ENCODE results near the gene ABCB10. TPM values are rescaled to one million over a fixed set of nuclear protein-coding genes. Genes with fewer than 3 reads are reported as not detected.
"Not testable (repeated sequence)": the region's sequence is repeated elsewhere in the genome, so short reads cannot be mapped to it uniquely, and the experiment has no call there.

The ABCB10 gene
- total RNA-seq, 1 experiment from 2014 or later, result 18.3 TPM

GRCh38 chr1:229485318-229485717 is 73.2 kb downstream of the ABCB10 start:
- H3K9me3 ChIP-seq (replicated peaks), result no peaks in the 10 kb centered on the region
- H3K27ac ChIP-seq, result no peak overlapping the region
- no peak for DNase-seq
- no peak overlapping the region for H3K4me3 ChIP-seq
- peaks cover 55% of the 10 kb centered on the region for H3K36me3 ChIP-seq
- H3K27me3 ChIP-seq, result no peaks in the 10 kb centered on the region
- no peaks in the 10 kb centered on the region; the same call in 1 of the 2 replicates for H3K4me1 ChIP-seq

- Histone ChIP-seq H3K27me3 (no peaks in the 10 kb centered on the region), H3K4me3 (no peak overlapping the region), H3K27ac (no peak overlapping the region), H3K4me1 (no peaks in the 10 kb centered on the region), H3K36me3 (peaks cover 40% of the 10 kb centered on the region), H3K9me3 (replicated peaks) (no peaks in the 10 kb centered on the region)
- DNase-seq, result no peak
These were observed 76.0 kb downstream of the ABCB10 start for GRCh38 chr1:229482511-229482910.

GRCh38 chr1:229480495-229480894 is 78.0 kb downstream of the ABCB10 start:
- no peaks in the 10 kb centered on the region for H3K27me3 ChIP-seq
- no peak overlapping the region for H3K27ac ChIP-seq
- no peaks in the 10 kb centered on the region for H3K9me3 ChIP-seq (replicated peaks)
- H3K4me1 ChIP-seq, result no peaks in the 10 kb centered on the region
- no peak overlapping the region for H3K4me3 ChIP-seq
- H3K36me3 ChIP-seq, result peaks cover 38% of the 10 kb centered on the region
- no peak for DNase-seq

- DNase-seq, result no peak
- no peaks in the 10 kb centered on the region for H3K27me3 ChIP-seq
- no peaks in the 10 kb centered on the region for H3K9me3 ChIP-seq (replicated peaks)
- H3K4me3 ChIP-seq, result no peak overlapping the region
- H3K4me1 ChIP-seq, result no peaks in the 10 kb centered on the region
- peaks cover 40% of the 10 kb centered on the region for H3K36me3 ChIP-seq
- H3K27ac ChIP-seq, result no peak overlapping the region
These were observed 78.7 kb downstream of the ABCB10 start for GRCh38 chr1:229479660-229480399.

- H3K27ac ChIP-seq, result no peak overlapping the region
- no peaks in the 10 kb centered on the region for H3K27me3 ChIP-seq
- no peaks in the 10 kb centered on the region for H3K4me1 ChIP-seq
- no peaks in the 10 kb centered on the region for H3K9me3 ChIP-seq (replicated peaks)
- H3K36me3 ChIP-seq, result peaks cover 40% of the 10 kb centered on the region
- no peak for DNase-seq
- no peak overlapping the region for H3K4me3 ChIP-seq
These were observed 79.7 kb downstream of the ABCB10 start for GRCh38 chr1:229478852-229479251.

- H3K36me3 ChIP-seq, result peaks cover 27% of the 10 kb centered on the region
- H3K9me3 ChIP-seq (replicated peaks); H3K4me1 ChIP-seq; DNase-seq; H3K27me3 ChIP-seq; H3K27ac ChIP-seq; H3K4me3 ChIP-seq: not testable (repeated sequence)
These were observed 82.6 kb downstream of the ABCB10 start for GRCh38 chr1:229475859-229476258.

GRCh38 chr1:229474509-229474908 is 84.0 kb downstream of the ABCB10 start:
- H3K4me1 ChIP-seq, result no peaks in the 10 kb centered on the region
- no peak overlapping the region for H3K27ac ChIP-seq
- peaks cover 34% of the 10 kb centered on the region for H3K36me3 ChIP-seq
- no peaks in the 10 kb centered on the region for H3K27me3 ChIP-seq
- no peaks in the 10 kb centered on the region for H3K9me3 ChIP-seq (replicated peaks)
- DNase-seq, result no peak
- no peak overlapping the region for H3K4me3 ChIP-seq

- no peak for DNase-seq
- Histone ChIP-seq H3K4me3 (no peak overlapping the region), H3K9me3 (replicated peaks) (no peaks in the 10 kb centered on the region), H3K27me3 (no peaks in the 10 kb centered on the region), H3K27ac (no peak overlapping the region), H3K4me1 (no peaks in the 10 kb centered on the region), H3K36me3 (peaks cover 41% of the 10 kb centered on the region)
These were observed 87.3 kb downstream of the ABCB10 start for GRCh38 chr1:229471175-229471574.

GRCh38 chr1:229470406-229471043 is 88.0 kb downstream of the ABCB10 start:
- DNase-seq, result no peak
- Histone ChIP-seq H3K27me3 (no peaks in the 10 kb centered on the region), H3K27ac (no peak overlapping the region), H3K36me3 (peaks cover 42% of the 10 kb centered on the region), H3K9me3 (replicated peaks) (no peaks in the 10 kb centered on the region), H3K4me3 (no peak overlapping the region), H3K4me1 (no peaks in the 10 kb centered on the region)

- Histone ChIP-seq H3K4me3 (no peak overlapping the region), H3K9me3 (replicated peaks) (no peaks in the 10 kb centered on the region), H3K27ac (no peak overlapping the region), H3K4me1 (no peaks in the 10 kb centered on the region), H3K36me3 (peaks cover 57% of the 10 kb centered on the region), H3K27me3 (no peaks in the 10 kb centered on the region)
- DNase-seq, result no peak
These were observed 91.6 kb downstream of the ABCB10 start for GRCh38 chr1:229466887-229467286.

Other genes with a start within 250 kb of the ABCB10 start
- 33.5 and 39.0 TPM in 2 replicates for gene CCSAP, start 215.7 kb downstream of the ABCB10 start, total RNA-seq (2014; rRNA removed; shearing (Covaris generic))
- 0.15 and 0.93 TPM in 2 replicates for gene ACTA1, start 124.6 kb downstream of the ABCB10 start, total RNA-seq (2014; rRNA removed; shearing (Covaris generic))
- gene NUP133, start 50.4 kb downstream of the ABCB10 start, total RNA-seq (2014; rRNA removed; shearing (Covaris generic)), result 52.4 and 54.0 TPM in 2 replicates
- gene TAF5L, start 67.4 kb upstream of the ABCB10 start, total RNA-seq (2014; rRNA removed; shearing (Covaris generic)), result 26.7 and 28.7 TPM in 2 replicates
- gene URB2, start 67.5 kb upstream of the ABCB10 start, total RNA-seq (2014; rRNA removed; shearing (Covaris generic)), result 33.3 and 34.4 TPM in 2 replicates